Spleen (tissue), 7 donors: ENCODE measurements around the gene LIAS.

Source experiments
- CTCF ChIP-seq, 11 experiments: fragments of 200-600 bp in 7 of 11; fragments of 450-650 bp in 4 of 11; sonication (generic) in 4 of 11; IDR thresholded peaks in 8 of 11; conservative IDR thresholded peaks in 3 of 11; 1 replicate in 7 of 11; 2 replicates in 4 of 11; pipeline versions ENCODE4 v1.4.0 to v1.8.0; 2016 to 2021; ENCODE audit warnings: antibody characterized with exemption in 11 of 11, inconsistent platforms in 4 of 11, mild to moderate bottlenecking in 1 of 11
- POLR2A ChIP-seq, 3 donors: fragments of 450-650 bp; IDR thresholded peaks; one replicate each; pipeline ENCODE4 v1.5.1; 2017; ENCODE audit warnings: antibody characterized with exemption in 3 of 3, mild to moderate bottlenecking in 1 of 3
- donor health status: DM: no; HTN: no; CAD: no; lungs with moderate emphysema.
- donor health status: DM: no; HTN: no; CAD: no.
- donor health status: DM: no; HTN: no; CAD: no.

GRCh38 chr4:39435659-39436563 lies 22.9 kb upstream of the LIAS start:
- TF ChIP-seq POLR2A (IDR thresholded peaks at IDR 0.05) = no peak
- no peak for TF ChIP-seq CTCF (IDR thresholded peaks at IDR 0.05 in 8 of 11, conservative IDR thresholded peaks at IDR 0.05 in 3 of 11)
